IMR-90 (cell line): ENCODE results near the gene ZFAND6. TPM values are rescaled to one million over a fixed set of nuclear protein-coding genes. Genes with fewer than 3 reads are reported as not detected.

ENCODE experiments used
- ATAC-seq: fragments of 200-7000 bp; cut with Tn5 transposase; 2 replicates; pipeline ENCODE4 v1.9.1; 2020; ENCODE audit warnings: low read depth, mild to moderate bottlenecking, moderate library complexity
- BruUV-seq: library from RNA; stranded (reverse); fragments of 400-500 nt; replicated peaks from 2 replicates; lab custom pipeline; 2021; lab: Mats Ljungman, UMichigan
- CTCF ChIA-PET: fragments of 300-600 bp; formaldehyde crosslinking; extraction: SDS; loops from one replicate; lab custom pipeline; 2021; ENCODE audit warnings: antibody characterized with exemption; lab: Yijun Ruan, JAX
- POLR2A ChIA-PET: fragments of 300-600 bp; sonication (Branson Sonifier 250); formaldehyde crosslinking; loops from one replicate; lab custom pipeline; 2022; ENCODE audit warnings: antibody characterized with exemption; ENCODE audit not compliant: unreplicated experiment; lab: Charles Lee
- DNase-seq: peaks from one replicate; pipeline ENCODE4 v3.0.0; 2013
- H2AFZ ChIP-seq: replicated peaks from 2 replicates; pipeline ENCODE3; 2013; ENCODE audit warnings: low read length, mild to moderate bottlenecking; ENCODE audit not compliant: poor library complexity
- H2AK5ac ChIP-seq: 2 replicates; pipeline ENCODE4 v1.6.1; 2013; ENCODE audit warnings: low read depth, low read length, inconsistent platforms
- H2AK9ac ChIP-seq: replicated peaks from 2 replicates; pipeline ENCODE3; 2013; ENCODE audit warnings: mild to moderate bottlenecking, low read depth, low read length, moderate library complexity; ENCODE audit not compliant: poor library complexity
- H2BK120ac ChIP-seq: 2 replicates; pipeline ENCODE4 v1.6.1; 2013; ENCODE audit warnings: low read depth, low read length, inconsistent platforms
- H2BK15ac ChIP-seq: 3 replicates; pipeline ENCODE4 v1.6.1; 2013; ENCODE audit warnings: low read depth, low read length, inconsistent platforms
- H2BK20ac ChIP-seq: 2 replicates; pipeline ENCODE4 v1.6.1; 2013; ENCODE audit warnings: low read depth, mild to moderate bottlenecking, inconsistent platforms, low read length, moderate library complexity
- H2BK5ac ChIP-seq: 2 replicates; pipeline ENCODE4 v1.6.1; 2013; ENCODE audit warnings: mild to moderate bottlenecking, low read depth, low read length, inconsistent platforms; ENCODE audit not compliant: poor library complexity, severe bottlenecking
- H3K14ac ChIP-seq: replicated peaks from 2 replicates; pipeline ENCODE4 v1.6.1; 2013; ENCODE audit warnings: low read depth, low read length, inconsistent platforms
- H3K18ac ChIP-seq: 2 replicates; pipeline ENCODE4 v1.6.1; 2013; ENCODE audit warnings: low read depth, low read length, control low read depth
- H3K23ac ChIP-seq: 2 replicates; pipeline ENCODE4 v1.6.1; 2013; ENCODE audit warnings: low read depth, low read length, inconsistent platforms
- H3K27ac ChIP-seq: 2 replicates; pipeline ENCODE4 v1.5.1; 2013; ENCODE audit warnings: mild to moderate bottlenecking, control low read depth, low read length; ENCODE audit not compliant: insufficient read depth
- H3K27me3 ChIP-seq: 2 replicates; pipeline ENCODE4 v1.6.1; 2013; ENCODE audit warnings: low read length; ENCODE audit not compliant: control insufficient read depth, insufficient read depth
- H3K36me3 ChIP-seq: 2 replicates; pipeline ENCODE4 v1.6.1; 2013; ENCODE audit warnings: low read length, mixed read lengths; ENCODE audit not compliant: control insufficient read depth, insufficient read depth
- H3K4ac ChIP-seq: 2 replicates; pipeline ENCODE4 v1.6.1; 2013; ENCODE audit warnings: low read depth, low read length, inconsistent platforms
- H3K4me1 ChIP-seq: 2 replicates; pipeline ENCODE4 v1.6.1; 2013; ENCODE audit warnings: low read length, mixed read lengths; ENCODE audit not compliant: control insufficient read depth, insufficient read depth
- H3K4me2 ChIP-seq: 2 replicates; pipeline ENCODE4 v1.6.1; 2013; ENCODE audit warnings: low read depth, mild to moderate bottlenecking, control low read depth, low read length, moderate library complexity
- H3K4me3 ChIP-seq: 2 replicates; pipeline ENCODE4 v1.5.1; 2013; ENCODE audit warnings: low read depth, mild to moderate bottlenecking, control low read depth, low read length, moderate library complexity; ENCODE audit not compliant: insufficient read depth
- H3K56ac ChIP-seq: 2 replicates; pipeline ENCODE4 v1.6.1; 2013; ENCODE audit warnings: low read length, inconsistent platforms; ENCODE audit not compliant: insufficient read depth; ENCODE audit errors: extremely low read depth
- H3K79me1 ChIP-seq, 2 experiments: 2 replicates each; pipeline ENCODE4 v1.6.1; 2013; ENCODE audit warnings: low read length in 2 of 2, inconsistent platforms in 1 of 2, low read depth in 1 of 2
- H3K9ac ChIP-seq: 2 replicates; pipeline ENCODE4 v1.6.1; 2013; ENCODE audit warnings: low read depth, low read length, control low read depth
- H3K9me1 ChIP-seq: 2 replicates; pipeline ENCODE4 v1.6.1; 2013; ENCODE audit warnings: low read length, inconsistent platforms; ENCODE audit not compliant: insufficient read depth
- H3K9me3 ChIP-seq: 2 replicates; pipeline ENCODE4 v1.6.1; 2013; ENCODE audit warnings: low read length; ENCODE audit not compliant: control insufficient read depth, insufficient read depth
- H4K20me1 ChIP-seq: 2 replicates; pipeline ENCODE4 v1.6.1; 2013; ENCODE audit warnings: low read length, inconsistent platforms; ENCODE audit not compliant: insufficient read depth
- H4K5ac ChIP-seq: 2 replicates; pipeline ENCODE4 v1.6.1; 2013; ENCODE audit warnings: mild to moderate bottlenecking, low read depth, low read length, control low read depth
- H4K8ac ChIP-seq, 2 experiments: 2 replicates each; pipeline ENCODE4 v1.6.1; 2013; ENCODE audit warnings: low read depth in 2 of 2, low read length in 2 of 2, control low read depth in 1 of 2, inconsistent platforms in 1 of 2
- H4K91ac ChIP-seq: 2 replicates; pipeline ENCODE4 v1.6.1; 2013; ENCODE audit warnings: low read depth, low read length, inconsistent platforms; ENCODE audit not compliant: insufficient read depth
- CHD1 ChIP-seq: IDR thresholded peaks from 2 replicates; pipeline ENCODE4 v1.6.1; 2012; ENCODE audit warnings: low read depth, low read length, improper control_type of control experiment
- MAZ ChIP-seq: IDR thresholded peaks from 2 replicates; pipeline ENCODE4 v1.6.1; 2012; ENCODE audit warnings: low read depth, mild to moderate bottlenecking, low read length, improper control_type of control experiment, moderate library complexity, borderline replicate concordance
- RCOR1 ChIP-seq: IDR thresholded peaks from 2 replicates; pipeline ENCODE4 v1.6.1; 2012; ENCODE audit warnings: mild to moderate bottlenecking, low read length, improper control_type of control experiment; ENCODE audit not compliant: insufficient replicate concordance
- WGBS, 2 experiments: methylation state at CpG; one replicate each; pipeline versions ENCODE4 v1.1.5 to v1.1.7; 2013; ENCODE audit warnings: missing lambda C conversion rate in 2 of 2; ENCODE audit not compliant: insufficient read length in 1 of 2; ENCODE audit errors: extremely low coverage in 2 of 2; 5-methylcytosine and 5-hydroxymethylcytosine counted together
- dilution Hi-C: fragments of 300-500 bp; cut with HindIII; formaldehyde crosslinking; loops from one replicate; pipeline ENCODE4 v1.14.3; 2018; ENCODE audit warnings: low sequenced_read_pairs; ENCODE audit not compliant: unreplicated experiment
- in situ Hi-C: fragments of 300-500 bp; cut with MboI; formaldehyde crosslinking; loops from 3 replicates; pipeline ENCODE4 v1.14.3; 2019; ENCODE audit warnings: low sequenced_read_pairs, inconsistent platforms, mixed read lengths
- intact Hi-C: fragments of 100-400 bp; cut with micrococcal nuclease; formaldehyde crosslinking; loops from 2 replicates; pipeline ENCODE4 v1.10.0; 2022
- polyA plus RNA-seq, 3 experiments: library from polyadenylated mRNA; depleted of rRNA; stranded (reverse); fragments of >200 nt; gene quantifications; 2 replicates each; pipeline ENCODE4 v1.2.3, GENCODE V29; 2012; ENCODE audit warnings: low replicate concordance in 1 of 3
- total RNA-seq: library from RNA; depleted of rRNA; stranded (reverse); fragments of >200 nt; gene quantifications from 2 replicates; pipeline ENCODE4 v1.2.3, GENCODE V29; 2012

Gene ZFAND6
- total and polyA plus RNA-seq, 2 of the 4 experiments (the other 2 are of a cell fraction), result 77.5 to 96.4 TPM

GRCh38 chr15:80138961-80139360 is 79.5 kb downstream of the ZFAND6 start:
- Histone ChIP-seq H3K14ac (no peak overlapping the region), H3K27ac (no peak overlapping the region), H2AK5ac (no peak overlapping the region), H2BK5ac (no peak overlapping the region), H3K4ac (no peak overlapping the region), H3K79me1 (peaks cover 0 to 4% of the 10 kb centered on the region in 2 experiments; a peak in 1 of 4 replicates), H2AK9ac (no peak overlapping the region), H3K36me3 (peaks cover 6% of the 10 kb centered on the region; the same call in 1 of the 2 replicates), H4K8ac (no peak overlapping the region), H3K9ac (no peak overlapping the region), H3K9me1 (no peaks in the 10 kb centered on the region; the same call in 1 of the 2 replicates), H2BK15ac (no peak overlapping the region), H4K5ac (no peak overlapping the region), H3K4me3 (no peak overlapping the region), H2BK20ac (no peak overlapping the region), H4K91ac (no peak overlapping the region), H3K23ac (no peak overlapping the region), H3K4me1 (no peaks in the 10 kb centered on the region), H3K18ac (no peak overlapping the region), H3K27me3 (no peaks in the 10 kb centered on the region), H2BK120ac (no peak overlapping the region), H3K9me3 (no peaks in the 10 kb centered on the region), H3K56ac (no peak overlapping the region), H3K4me2 (no peak overlapping the region), H2AFZ (no peak overlapping the region), H4K20me1 (no peaks in the 10 kb centered on the region)
- ATAC-seq (no peak), DNase-seq (no peak)
- no CpG with 5 or more reads among the region's 3 CpGs for WGBS, 2 experiments
- CTCF ChIA-PET, result no interaction called here
- in situ Hi-C loops (no loop called here), dilution Hi-C loops (no loop called here), intact Hi-C loops (no loop called here)
- POLR2A ChIA-PET, result no interaction called here
- TF ChIP-seq MAZ (no peak), RCOR1 (no peak), CHD1 (no peak)
- no TSS peak for BruUV-seq
